Sciatic nerve (tissue), 2 donors: ENCODE results near the gene NKAPD1. TPM values are rescaled to one million over a fixed set of nuclear protein-coding genes. Genes with fewer than 3 reads are reported as not detected.
"Not testable (repeated sequence)": the region's sequence is repeated elsewhere in the genome, so short reads cannot be mapped to it uniquely, and the experiment has no call there.

ENCODE experiments used
- ATAC-seq: fragments of 200-7000 bp; cut with Tn5 transposase; one replicate; pipeline ENCODE4 v1.9.1; 2020; ENCODE audit warnings: mild to moderate bottlenecking, moderate library complexity
- DNase-seq: peaks from one replicate; pipeline ENCODE4 v3.0.0-alpha.2; 2020; ENCODE audit warnings: low spot score
- intact Hi-C: fragments of 100-400 bp; cut with DNase I; formaldehyde crosslinking; loops from one replicate; pipeline ENCODE4 v1.14.2; 2022
- total RNA-seq: library from RNA; stranded (reverse); fragmentation: NEBNext Ultra II Directional; extraction: Animal tissue kit (Norgen Biotek cat#: 25700); gene quantifications from one replicate; pipeline ENCODE4 v1.2.1, GENCODE V29; 2021
- donor health status: DM: no; HTN: no; CAD: no.
- donor health status: DM: no; HTN: no; CAD: no.

The NKAPD1 gene
- total RNA-seq, 1 donor from 2014 or later: 18.1 TPM

GRCh38 chr11:112082729-112083128, 8.6 kb downstream of the NKAPD1 start:
- DNase-seq (no peak), ATAC-seq (no peak)
- intact Hi-C loops: no loop called here

- intact Hi-C loops: no loop called here
- ATAC-seq (peak; percentile 58), DNase-seq (no peak)
Measured at GRCh38 chr11:112085822-112086421, 11.8 kb downstream of the NKAPD1 start.

GRCh38 chr11:112086422-112087191, 12.5 kb downstream of the NKAPD1 start, which contains the start of the genes SDHD and TIMM8B:
SDHD (plus strand) TSS chr11:112086873; CDS start chr11:112086908, 35 bp downstream.
TIMM8B (minus strand) TSS chr11:112086756; CDS start chr11:112086723, 33 bp downstream.
- intact Hi-C loops: no loop called here
- peak; percentile 99 for ATAC-seq

GRCh38 chr11:112087212-112087611, 13.1 kb downstream of the NKAPD1 start:
- DNase-seq (no peak), ATAC-seq (no peak)
- intact Hi-C loops: no loop called here

More at GRCh38 chr11:112086422-112087191, 12.5 kb downstream of the NKAPD1 start, which contains the start of the genes SDHD and TIMM8B:
- peak; percentile 97 for DNase-seq

- not testable (repeated sequence) for ATAC-seq, DNase-seq
Measured at GRCh38 chr11:112095302-112095701, 21.2 kb downstream of the NKAPD1 start.

GRCh38 chr11:112096194-112096593, 22.1 kb downstream of the NKAPD1 start:
- ATAC-seq: no peak
- DNase-seq: no peak
- intact Hi-C loops: no loop called here

More at GRCh38 chr11:112095302-112095701, 21.2 kb downstream of the NKAPD1 start:
- intact Hi-C loops: not testable (repeated sequence)

GRCh38 chr11:112097734-112098528, 23.8 kb downstream of the NKAPD1 start:
- no peak for DNase-seq
- no peak for ATAC-seq

GRCh38 chr11:112100462-112100861, 26.4 kb downstream of the NKAPD1 start:
- DNase-seq (no peak), ATAC-seq (no peak)
- intact Hi-C loops: loop anchor here (10.0 kb wide), 1 partner anchor 184 kb away; no protein-coding TSS in a partner anchor

More at GRCh38 chr11:112097734-112098528, 23.8 kb downstream of the NKAPD1 start:
- intact Hi-C loops: no loop called here

GRCh38 chr11:112103446-112103845, 29.3 kb downstream of the NKAPD1 start:
- ATAC-seq (no peak), DNase-seq (no peak)
- intact Hi-C loops: loop anchor here (10.0 kb wide), 1 partner anchor 181 kb away; no protein-coding TSS in a partner anchor

- ATAC-seq (no peak), DNase-seq (no peak)
- intact Hi-C loops: loop anchor here (10.0 kb wide), 1 partner anchor 179 kb away; no protein-coding TSS in a partner anchor
Measured at GRCh38 chr11:112106070-112106469, 32.0 kb downstream of the NKAPD1 start.

- intact Hi-C loops: no loop called here
- ATAC-seq (peak; percentile 80), DNase-seq (no peak)
Measured at GRCh38 chr11:112113539-112114457, 39.7 kb downstream of the NKAPD1 start.

GRCh38 chr11:112114460-112114859, 40.4 kb downstream of the NKAPD1 start:
- intact Hi-C loops: no loop called here
- DNase-seq: no peak
- ATAC-seq: no peak

GRCh38 chr11:112115386-112115785, 41.3 kb downstream of the NKAPD1 start:
- DNase-seq (no peak), ATAC-seq (no peak)
- intact Hi-C loops: no loop called here

- intact Hi-C loops: no loop called here
- no peak for ATAC-seq
Measured at GRCh38 chr11:112118176-112118575, 44.1 kb downstream of the NKAPD1 start.

GRCh38 chr11:112121981-112122615, 48.0 kb downstream of the NKAPD1 start:
- ATAC-seq (no peak), DNase-seq (no peak)
- intact Hi-C loops: no loop called here

More at GRCh38 chr11:112118176-112118575, 44.1 kb downstream of the NKAPD1 start:
- no peak for DNase-seq

GRCh38 chr11:112123129-112123528, 49.0 kb downstream of the NKAPD1 start:
- intact Hi-C loops: no loop called here
- DNase-seq: no peak
- ATAC-seq: no peak

- no peak for ATAC-seq
- no peak for DNase-seq
- intact Hi-C loops: no loop called here
Measured at GRCh38 chr11:112127056-112127455, 53.0 kb downstream of the NKAPD1 start.
